GM21423 (cell line): ENCODE measurements around the gene PARK7.

Experiments
- ATAC-seq: cut with Tn5 transposase; IDR thresholded peaks from one replicate; pipeline ENCODE4 v1.9.1; 2021; ENCODE audit warnings: mild to moderate bottlenecking, moderate library complexity; ENCODE audit not compliant: unreplicated experiment

PARK7 gene

DNA sequence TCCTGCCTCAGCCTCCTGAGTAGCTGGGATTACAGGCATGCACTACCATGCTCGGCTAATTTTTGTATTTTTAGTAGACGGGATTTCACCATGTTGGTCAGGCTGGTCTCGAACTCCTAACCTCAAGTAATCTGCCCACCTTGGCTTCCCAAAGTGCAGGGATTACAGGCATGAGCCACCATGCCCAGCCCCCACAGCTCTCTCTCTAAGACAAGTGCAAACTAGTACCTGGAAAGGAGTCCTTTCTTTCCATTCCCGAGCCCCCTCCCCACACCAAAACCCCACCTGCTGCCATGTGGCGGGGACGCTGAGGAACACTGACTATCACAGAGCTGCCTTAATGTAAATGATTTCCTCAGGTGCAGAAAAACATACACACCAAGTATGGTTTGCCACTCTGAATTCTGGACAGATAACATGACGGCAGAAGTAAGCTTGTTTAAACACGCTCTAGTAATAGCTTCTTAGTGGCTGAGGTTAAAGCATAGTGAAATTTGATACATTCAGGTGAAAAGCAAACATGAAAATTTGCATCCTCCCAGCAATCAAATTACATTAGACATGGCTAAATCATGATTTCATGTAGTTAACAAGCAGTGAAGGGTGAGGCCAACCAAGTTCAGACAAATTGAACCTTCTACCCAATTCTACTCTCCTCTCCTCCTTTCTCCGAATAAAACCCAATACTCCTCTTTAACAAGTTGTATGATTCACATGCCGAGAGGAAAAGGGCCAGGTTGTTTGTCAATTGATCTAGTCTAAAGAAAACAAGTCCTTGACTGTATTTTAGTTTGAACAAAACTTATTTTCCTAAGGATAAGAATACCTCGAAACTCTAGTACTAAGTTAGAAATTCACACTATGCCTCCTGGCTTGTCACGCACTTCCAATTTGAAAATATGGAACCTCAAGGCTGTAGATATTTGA lies 44.8 kb downstream of the PARK7 start:
- ATAC-seq: no peak

DNA sequence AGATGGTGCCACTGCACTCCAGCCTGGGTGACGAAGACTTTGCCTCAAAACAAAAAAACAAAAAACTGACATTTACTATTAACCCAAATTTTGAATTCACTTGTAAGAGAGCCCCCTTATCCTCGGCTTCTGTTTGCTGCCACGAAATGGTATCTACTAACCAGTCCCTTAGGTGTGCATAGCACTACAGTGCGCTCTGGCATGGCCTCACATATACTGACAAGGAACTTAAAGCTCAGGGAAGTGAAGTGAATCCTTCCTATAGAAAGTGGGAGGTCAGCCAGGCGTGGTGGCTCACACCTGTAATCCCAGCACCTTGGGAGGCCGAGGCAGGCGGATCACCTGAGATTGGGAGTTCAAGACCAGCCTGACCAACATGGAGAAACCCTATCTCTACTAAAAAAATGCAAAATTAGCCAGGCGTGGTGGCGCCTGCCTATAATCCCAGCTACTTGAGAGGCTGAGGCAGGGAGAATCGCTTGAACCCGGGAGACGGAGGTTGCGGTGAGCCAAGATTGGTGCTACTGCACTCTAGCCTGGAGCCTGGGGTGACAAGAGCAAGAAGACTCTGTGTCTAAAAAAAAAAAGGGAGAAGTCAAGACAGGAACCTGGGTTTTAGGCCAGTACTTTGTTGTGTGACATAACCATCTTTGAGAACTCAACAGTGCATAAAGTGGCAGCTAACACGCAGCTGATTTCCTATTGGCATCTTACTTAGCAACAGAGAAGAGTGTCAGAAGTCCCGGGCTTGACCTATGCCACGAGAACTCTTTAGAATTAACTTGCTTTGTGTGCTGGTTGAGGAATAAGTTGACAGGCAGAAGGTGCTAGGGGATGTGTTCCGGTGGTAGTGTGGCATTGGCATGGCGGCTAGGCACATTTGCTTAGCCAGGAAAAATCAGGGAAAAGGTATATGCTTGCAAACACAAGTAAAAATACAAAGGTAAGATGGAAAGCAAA lies 47.8 kb downstream of the PARK7 start:
- ATAC-seq: no peak

DNA sequence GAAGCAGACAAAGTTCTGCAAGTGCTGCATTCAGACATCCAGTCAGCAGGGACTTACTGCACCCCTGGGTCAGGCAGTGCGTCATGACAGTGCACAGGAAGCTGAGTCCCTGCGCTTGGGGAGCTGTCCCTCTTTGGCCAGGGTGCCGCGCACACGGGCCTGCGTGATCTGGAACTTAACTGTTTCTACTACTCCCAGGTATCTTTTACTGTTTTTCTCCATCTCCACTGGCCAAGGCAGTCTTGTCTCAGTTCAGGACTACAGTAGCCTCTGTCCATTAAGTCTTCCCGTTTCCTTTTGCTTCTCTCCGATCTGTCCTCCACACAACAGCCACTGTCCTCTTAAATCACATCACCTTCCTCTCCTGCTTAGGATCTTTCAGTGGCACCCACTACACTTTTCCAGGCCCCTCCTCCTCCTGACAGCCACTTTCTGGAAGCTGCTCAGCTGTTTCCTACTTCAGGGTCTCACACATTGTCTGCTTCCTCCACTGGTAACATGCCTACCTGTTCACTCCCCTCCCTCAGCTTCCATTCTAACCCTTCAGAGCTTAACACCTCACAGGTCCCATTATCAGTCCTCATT lies 48.7 kb downstream of the PARK7 start:
- ATAC-seq: no peak

DNA sequence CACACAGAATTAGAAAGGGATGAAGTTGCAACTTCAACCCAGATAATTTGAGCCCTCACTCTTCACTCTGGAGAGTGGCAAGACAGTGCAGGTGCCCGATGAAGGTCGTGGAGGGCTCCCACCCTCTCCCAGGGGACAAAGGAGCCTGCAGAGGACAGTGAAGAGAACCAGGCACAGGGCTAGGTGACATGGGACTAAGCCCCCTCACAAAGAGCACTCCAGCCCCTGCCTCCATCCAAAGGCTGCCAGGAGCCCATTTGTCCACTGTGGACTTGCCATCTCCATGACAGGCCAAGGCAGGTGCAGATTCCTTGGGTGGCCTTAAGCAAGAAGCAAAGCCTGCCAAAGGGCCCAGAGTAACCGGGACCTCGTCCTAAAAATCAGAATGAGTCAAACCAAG lies 49.5 kb downstream of the PARK7 start:
- ATAC-seq: no peak

DNA sequence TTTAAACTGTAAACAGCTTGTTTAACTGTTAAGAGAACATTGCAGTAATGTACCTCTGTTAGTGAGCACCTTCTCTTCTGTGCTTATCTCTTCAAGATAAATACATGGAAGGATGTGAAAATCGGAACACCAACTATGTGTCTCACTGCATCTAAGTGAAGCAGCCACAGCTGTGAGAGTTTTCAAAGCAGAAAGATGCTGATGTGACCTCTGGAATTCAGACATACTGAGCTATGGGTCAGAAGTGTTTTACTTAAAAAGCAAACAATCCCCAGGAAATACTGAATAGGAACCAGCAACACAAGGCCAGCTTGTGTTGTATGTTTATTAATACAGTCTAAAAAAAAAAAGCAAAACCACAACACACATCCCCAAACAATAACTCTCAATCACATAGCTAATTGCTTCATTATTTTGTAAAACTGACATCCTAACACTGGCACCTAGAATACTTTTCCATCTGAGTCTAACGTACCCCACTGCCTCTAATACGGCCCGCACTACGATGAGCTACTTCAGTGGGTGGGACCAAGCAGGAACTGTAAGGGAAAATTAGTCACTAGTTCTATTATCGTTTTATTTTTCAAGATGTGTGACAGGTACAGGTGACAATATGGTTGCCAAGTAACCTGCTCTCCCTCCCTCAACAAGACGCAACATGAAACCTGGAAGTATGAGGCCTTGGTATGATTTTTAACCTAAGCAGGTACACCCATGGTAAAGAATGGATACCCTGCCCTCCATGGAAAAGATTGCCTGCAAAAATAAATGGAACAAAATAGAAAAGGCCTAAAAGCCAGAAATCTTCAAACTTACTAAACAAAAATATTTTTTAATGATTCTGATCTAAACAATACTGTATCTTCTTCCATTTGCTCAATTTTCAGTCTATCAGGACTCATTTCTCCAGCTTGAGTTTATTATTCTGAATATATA lies 50.7 kb downstream of the PARK7 start:
- ATAC-seq: no peak

DNA sequence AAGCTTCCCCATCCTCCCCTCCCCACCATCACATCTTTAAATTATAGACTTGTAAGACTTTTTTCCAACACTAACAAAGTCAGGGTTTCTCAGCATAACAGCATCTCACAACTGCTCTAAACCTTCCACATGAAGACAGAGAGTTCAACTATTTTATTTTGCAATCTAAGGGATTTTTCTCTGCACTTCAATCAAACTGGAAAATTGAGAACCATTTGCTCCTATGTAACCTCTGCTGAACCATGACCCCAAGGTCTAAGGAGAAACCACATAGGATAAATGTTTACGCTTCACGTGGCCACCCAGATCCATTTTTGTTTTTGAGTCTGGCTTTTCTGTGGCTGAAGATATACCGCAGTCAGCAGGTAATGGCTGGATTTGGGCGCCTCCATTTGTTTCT lies 51.4 kb downstream of the PARK7 start:
- ATAC-seq: no peak

DNA sequence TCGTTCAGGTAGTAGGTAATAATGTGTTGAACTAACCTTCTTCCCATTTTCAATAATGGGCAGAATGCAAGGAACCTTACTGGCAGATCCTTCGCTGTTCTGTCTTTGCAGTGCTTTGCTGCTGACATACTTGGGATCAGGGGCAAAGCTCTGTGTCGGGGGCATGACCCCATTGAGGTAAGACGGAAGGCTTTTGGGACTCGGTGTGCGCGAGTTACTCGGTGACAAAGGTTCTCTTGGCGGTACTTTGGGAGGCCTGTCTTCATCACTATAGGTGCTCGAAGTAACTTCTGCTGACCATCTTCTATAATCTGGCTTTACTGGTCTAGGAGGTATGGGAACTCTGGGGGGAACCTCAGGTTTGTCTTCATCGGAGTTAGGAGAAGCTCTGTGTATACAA lies 51.9 kb downstream of the PARK7 start:
- no peak for ATAC-seq

DNA sequence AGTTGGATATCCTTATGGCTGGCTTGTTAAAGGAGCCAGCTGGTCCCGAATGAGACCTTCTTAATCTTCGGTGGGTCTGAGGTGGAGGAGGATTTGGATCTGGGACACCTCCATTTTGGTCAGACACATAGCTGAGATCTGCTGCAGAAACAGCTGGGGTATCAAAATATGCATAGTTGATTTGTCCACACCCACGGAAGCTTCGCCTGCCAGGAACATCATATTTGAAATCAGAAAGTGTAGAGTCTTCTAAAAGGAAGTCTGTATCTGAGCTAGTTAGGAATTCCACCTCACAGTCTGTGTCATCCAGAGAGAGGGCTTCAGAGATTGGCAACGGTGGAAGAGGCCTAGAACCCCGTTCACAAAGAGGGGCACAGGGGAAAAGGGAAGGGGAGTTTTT lies 52.3 kb downstream of the PARK7 start:
- no peak for ATAC-seq

DNA sequence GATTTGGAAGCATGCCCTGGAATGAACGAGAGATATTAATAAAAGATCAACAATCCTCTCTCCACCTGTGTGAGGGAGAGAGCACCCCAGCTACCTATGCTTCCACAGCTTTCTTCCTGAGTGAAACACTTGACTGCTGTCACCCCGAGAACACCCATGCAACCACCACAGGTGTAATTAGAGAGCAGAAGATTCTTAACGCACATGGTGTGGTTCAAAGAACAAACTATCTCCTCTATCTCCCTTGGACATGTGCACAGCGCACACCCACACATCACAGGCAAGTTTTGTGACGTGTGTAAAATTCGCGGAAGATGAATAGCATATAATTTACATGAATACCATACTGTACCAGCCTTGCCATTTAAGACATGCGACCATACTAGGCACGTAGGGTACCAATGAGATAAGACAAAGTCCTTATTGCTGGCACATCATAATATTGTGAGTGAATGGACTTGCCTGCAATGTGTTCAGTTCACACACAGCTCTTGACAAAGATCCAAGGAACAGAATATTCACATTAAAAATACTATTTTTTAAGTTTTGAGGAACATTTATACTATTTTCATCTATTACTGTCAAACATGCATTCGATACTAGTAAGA lies 53.0 kb downstream of the PARK7 start:
- ATAC-seq: no peak

DNA sequence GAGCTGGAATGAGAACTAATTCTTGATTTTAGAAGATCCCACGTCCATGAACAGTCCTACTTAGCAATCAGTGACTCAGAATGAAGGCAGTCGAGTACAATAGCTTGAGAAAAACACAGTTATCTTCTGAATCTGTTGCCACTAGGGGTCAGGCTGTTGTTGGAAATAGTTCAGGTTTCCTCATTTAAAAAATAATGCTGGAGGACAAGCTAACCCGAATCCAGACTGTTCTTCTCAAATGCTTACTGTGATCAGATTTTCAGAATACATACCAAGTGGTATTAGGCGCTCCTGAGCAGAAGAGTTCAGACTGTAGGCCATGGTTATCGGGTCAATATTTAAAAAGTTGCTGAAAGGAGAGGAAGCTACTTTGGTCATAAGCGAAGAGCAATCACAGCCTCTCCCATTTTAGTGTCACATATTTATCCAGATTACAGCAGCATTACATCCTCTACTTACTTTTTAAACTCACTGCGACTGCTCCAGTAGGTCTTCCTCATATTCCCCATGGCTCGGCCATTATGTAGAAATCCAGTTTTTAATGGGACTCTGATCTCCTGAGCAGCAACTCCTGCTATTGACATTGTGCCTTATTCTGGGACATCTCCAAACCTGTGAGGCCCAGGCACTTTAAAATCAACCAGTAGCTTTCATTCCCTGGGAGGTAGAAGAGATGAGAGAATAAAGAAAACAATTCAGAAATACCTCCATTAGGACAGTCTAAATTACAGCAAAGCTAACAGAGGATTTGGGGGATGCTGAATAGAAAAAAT lies 53.7 kb downstream of the PARK7 start:
- no peak for ATAC-seq

DNA sequence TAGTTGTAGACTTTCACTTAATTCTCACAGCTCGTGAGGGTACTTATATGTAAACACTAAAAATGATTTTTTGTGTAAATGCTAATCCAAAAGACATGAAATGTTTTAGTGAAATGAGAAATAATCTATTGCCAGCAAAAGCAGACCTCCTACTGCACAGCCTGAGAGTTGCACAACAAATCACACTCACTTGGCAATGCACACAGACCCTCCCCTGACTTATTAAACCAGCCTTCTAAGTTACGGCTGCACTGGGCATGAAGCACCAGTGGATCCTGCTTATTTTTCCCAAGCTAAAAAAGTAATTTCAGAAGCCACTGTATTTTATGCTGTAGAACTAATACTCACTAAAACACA lies 54.3 kb downstream of the PARK7 start:
- ATAC-seq: no peak

DNA sequence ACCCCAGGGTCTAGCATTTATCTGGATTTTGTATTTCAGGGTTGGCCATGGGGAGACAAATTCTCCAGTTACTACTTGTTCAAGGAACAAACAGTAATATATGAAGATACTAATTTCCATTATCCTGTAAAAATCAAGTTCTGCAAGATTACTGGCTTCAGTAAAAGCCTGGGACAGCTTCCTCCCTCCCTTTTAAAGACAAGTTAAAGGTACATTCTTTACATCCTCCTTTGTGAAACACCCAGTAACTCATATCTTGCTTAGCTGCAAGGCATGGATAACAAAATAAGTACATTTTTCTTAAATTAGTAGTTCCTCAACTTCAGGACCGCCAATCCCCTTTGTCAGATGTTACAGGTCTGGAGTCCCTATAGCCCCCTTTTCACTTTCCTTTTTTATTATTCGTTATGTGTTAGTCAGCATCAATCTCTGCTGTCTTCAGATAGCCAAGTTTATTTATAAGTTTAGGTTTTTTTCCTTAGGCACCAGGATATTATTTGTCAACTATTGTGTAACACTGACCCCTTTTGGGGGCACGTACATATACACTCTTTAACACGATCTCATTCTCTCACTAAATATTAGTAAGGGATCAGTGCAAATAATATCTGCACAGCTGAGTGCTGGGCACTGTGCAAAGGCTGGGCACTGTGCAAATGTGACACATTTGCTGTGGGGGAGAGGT lies 54.8 kb downstream of the PARK7 start:
- no peak for ATAC-seq

DNA sequence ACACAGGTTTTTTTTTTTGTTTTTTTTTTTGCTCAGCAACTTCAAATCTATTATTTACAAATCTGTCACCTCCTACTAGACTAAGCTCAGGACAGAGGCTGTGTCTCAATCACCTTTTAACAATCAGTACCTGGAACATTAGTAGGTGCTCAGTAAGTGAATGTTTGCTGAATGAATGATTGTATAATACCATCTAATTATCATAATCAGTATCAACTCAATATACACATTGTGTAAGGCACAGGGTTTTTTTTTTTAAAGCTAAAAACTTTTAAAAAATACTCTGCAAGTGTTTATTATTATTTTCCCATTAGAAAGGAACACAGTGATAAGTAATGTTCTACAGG lies 55.4 kb downstream of the PARK7 start:
- ATAC-seq: no peak

DNA sequence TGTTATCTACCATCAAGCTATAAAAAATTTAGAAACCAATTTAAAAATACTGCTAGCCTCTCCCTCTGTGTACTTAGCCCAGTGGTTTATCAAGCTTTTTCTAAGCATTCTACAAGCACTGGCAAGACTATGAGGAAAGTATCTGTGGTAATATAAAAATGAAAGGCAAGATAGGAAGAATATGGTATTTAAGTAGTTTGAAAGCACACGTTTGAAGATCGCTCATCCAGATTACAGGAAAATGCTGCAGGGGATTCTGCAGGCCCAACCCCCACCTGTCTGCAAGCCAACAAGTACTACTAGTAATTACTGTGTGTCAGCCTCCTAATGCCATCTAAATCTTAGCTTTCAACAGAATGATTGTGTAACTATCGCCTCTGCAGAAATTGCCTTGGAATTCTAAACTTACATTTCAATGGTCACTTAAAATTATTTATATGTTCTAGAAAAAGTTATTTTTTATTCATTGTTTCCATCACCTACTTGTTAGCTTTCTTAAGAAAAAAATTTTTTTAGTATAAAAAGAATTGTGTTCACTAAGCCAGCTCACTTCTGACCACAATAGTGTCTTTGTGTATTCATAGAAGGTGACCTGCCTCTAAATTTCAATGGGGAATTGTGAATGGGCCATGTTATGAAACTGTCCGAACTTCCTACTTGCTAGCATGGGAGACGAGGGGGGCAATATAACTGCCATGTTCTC lies 56.1 kb downstream of the PARK7 start:
- ATAC-seq: no peak

DNA sequence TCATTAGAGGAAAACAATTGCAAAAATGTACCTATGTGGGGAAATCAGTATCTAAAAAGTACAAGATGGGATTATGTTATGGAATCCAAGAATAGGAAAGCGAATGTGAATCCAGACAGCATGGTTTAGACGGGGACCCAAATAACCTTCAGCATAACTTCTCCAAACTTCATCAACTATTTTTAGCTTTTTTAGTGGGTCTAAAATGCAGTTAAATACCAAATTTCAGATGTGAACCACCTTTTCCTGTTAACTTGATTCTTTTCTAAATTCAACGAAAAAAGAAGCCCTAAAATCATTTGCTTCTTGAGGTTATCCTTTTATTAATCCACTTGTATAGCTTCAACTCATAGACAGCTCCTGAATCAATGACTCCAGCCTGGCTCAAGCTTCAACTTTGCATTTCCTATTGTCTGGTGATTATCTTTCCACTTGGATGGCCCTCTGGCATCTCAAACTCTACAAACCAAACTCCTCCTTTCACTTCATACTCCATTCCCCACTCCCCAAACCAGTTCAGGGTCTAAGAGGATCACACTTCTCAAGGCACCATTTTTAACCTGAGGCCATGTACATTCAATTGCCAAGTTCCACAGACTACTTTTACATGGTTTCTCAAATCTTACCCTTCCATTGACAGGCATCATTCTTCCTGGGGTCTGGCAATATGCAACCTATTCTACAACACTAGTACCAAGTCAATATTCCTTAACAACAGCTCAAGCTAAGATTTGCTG lies 57.1 kb downstream of the PARK7 start:
- ATAC-seq: no peak

DNA sequence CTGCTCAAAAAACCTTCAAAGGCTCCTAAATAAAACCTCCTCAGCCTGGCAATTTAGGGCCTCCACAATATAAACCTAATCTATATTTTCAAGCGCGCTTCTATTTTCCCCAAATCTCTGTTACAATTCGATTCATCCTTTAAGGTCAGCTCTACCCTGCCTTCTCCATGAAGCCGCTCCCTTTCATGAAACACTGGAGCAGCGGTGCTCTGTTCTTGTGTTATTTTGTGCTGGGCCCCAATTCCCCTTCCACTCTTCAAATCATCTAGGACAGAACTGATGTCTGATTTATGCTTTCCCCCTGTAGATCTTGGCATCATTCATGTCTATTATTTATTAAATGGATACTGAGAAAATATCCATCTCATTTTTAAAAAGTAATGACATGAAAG lies 57.7 kb downstream of the PARK7 start:
- ATAC-seq: no peak

DNA sequence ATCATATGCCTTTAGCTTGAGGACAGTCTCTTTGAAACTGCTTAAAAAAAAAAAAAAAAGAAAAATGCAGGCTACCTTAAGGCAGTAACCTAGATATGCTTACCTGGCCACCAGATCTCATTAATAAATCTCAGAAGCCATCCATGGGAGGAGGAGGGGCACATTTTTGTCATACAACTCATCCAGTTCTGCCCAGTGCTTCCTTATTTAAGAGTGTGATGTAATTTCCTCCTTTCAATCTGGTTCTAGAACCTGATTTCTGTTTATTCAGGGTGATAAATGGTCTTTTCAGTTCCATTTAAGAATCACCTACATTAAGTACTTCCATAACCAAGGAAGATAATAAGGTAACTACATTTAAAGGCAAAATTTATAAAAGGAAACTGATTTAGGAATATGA lies 58.5 kb downstream of the PARK7 start:
- no peak for ATAC-seq
